Measurements from ENCODE around the gene HOXA3.

- TF ChIP-seq POLR2A (IDR thresholded peaks at IDR 0.05; ENCODE audit: low read depth) (no peak), POLR2AphosphoS5 (IDR thresholded peaks at IDR 0.05) (peak; percentile 43 to 54), CTCF (IDR thresholded peaks at IDR 0.05) (no peak), EP300 (IDR thresholded peaks at IDR 0.05) (no peak)
These were observed 18.0 kb downstream of the HOXA3 start for GRCh38 chr7:27134392-27134791.

All from esophagus muscularis mucosa (tissue), 4 donors.